HUES48 (cell line): ENCODE results near the gene IL3.

Experiments used
- H3K27ac ChIP-seq: one replicate; pipeline ENCODE4 v1.7.0; 2013; ENCODE audit warnings: low read depth, low read length, inconsistent platforms
- H3K27me3 ChIP-seq: 2 replicates; pipeline ENCODE4 v1.6.1; 2013; ENCODE audit warnings: mild to moderate bottlenecking, low read length; ENCODE audit not compliant: control insufficient read depth, insufficient read depth
- H3K36me3 ChIP-seq: 2 replicates; pipeline ENCODE4 v1.6.1; 2013; ENCODE audit warnings: low read length; ENCODE audit not compliant: control insufficient read depth, insufficient read depth
- H3K4me1 ChIP-seq: 2 replicates; pipeline ENCODE4 v1.6.1; 2013; ENCODE audit warnings: mild to moderate bottlenecking, low read length; ENCODE audit not compliant: control insufficient read depth, insufficient read depth
- H3K4me3 ChIP-seq: 2 replicates; pipeline ENCODE4 v1.5.1; 2013; ENCODE audit warnings: mild to moderate bottlenecking, low read depth, low read length
- H3K9ac ChIP-seq: 2 replicates; pipeline ENCODE4 v1.6.1; 2013; ENCODE audit warnings: mild to moderate bottlenecking, low read depth, low read length, moderate library complexity
- H3K9me3 ChIP-seq: 2 replicates; pipeline ENCODE4 v1.6.1; 2013; ENCODE audit warnings: low read length; ENCODE audit not compliant: control insufficient read depth, insufficient read depth

Gene IL3

DNA sequence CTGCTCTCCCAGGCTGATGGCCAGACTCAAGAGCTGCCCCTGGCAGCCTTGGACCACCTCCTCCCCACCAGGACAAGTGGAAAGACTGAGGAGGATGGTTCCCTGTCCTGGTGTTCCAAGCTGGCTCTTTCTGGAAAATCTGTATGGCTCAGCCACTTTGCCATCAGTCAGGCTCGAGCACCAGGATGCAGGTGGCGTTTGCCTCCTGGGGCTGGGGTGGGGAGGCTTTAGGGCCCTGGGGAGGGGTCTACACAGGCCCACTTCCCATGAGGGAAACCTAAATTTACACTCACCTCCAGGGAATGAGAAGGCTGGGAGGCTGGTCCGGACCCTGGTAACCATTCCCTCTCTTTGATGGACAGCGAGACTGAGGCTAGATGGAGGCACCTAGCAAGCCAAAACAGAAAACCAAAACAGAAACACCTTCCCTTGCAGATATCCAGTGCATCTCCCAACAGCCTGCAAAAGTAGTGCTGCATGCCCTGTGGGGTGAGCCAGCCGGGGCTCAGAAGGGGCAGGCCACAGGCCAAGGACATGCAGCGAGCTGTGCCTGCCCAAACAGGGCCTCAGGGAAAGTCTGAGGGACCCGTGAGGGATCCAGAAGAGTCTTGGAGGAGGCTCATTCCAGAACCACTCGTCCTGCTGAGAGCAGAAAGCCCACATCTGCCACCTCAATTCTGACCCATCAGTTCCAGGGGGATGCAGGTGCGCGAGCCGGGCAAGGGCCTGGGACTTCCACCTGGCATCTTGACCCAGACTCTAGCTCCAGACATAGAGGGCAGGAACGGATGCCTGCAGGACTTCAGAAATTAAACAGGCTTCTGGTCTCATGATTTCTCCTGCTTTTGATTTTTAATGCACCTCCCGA lies 7.7 kb downstream of the IL3 start:
- Histone ChIP-seq H3K9me3 (no peaks in the 10 kb centered on the region), H3K36me3 (no peaks in the 10 kb centered on the region), H3K4me1 (no peaks in the 10 kb centered on the region), H3K4me3 (no peak overlapping the region), H3K27ac (no peak overlapping the region), H3K9ac (no peak overlapping the region), H3K27me3 (no peaks in the 10 kb centered on the region)

- Histone ChIP-seq H3K4me1 (no peaks in the 10 kb centered on the region), H3K36me3 (no peaks in the 10 kb centered on the region), H3K27me3 (no peaks in the 10 kb centered on the region)
These were observed 9.1 kb downstream of the IL3 start for GRCh38 chr5:132069561-132069960.

GRCh38 chr5:132069994-132070393 lies 9.5 kb downstream of the IL3 start:
- no peak overlapping the region for H3K27ac ChIP-seq
- no peak overlapping the region for H3K9ac ChIP-seq
- H3K4me1 ChIP-seq, result no peaks in the 10 kb centered on the region
- H3K36me3 ChIP-seq, result no peaks in the 10 kb centered on the region
- no peaks in the 10 kb centered on the region for H3K9me3 ChIP-seq
- H3K27me3 ChIP-seq, result no peaks in the 10 kb centered on the region
- H3K4me3 ChIP-seq, result no peak overlapping the region

More at GRCh38 chr5:132069561-132069960, 9.1 kb downstream of the IL3 start:
- H3K4me3 ChIP-seq, result no peak overlapping the region
- H3K9ac ChIP-seq, result no peak overlapping the region
- no peaks in the 10 kb centered on the region for H3K9me3 ChIP-seq
- H3K27ac ChIP-seq, result no peak overlapping the region

GRCh38 chr5:132070460-132071337 lies 10.2 kb downstream of the IL3 start:
- no peak overlapping the region for H3K9ac ChIP-seq
- no peaks in the 10 kb centered on the region for H3K4me1 ChIP-seq
- H3K36me3 ChIP-seq, result no peaks in the 10 kb centered on the region
- no peak overlapping the region for H3K27ac ChIP-seq
- H3K4me3 ChIP-seq, result no peak overlapping the region
- no peaks in the 10 kb centered on the region for H3K9me3 ChIP-seq
- no peaks in the 10 kb centered on the region for H3K27me3 ChIP-seq

- no peaks in the 10 kb centered on the region for H3K36me3 ChIP-seq
- H3K9me3 ChIP-seq, result no peaks in the 10 kb centered on the region
- no peaks in the 10 kb centered on the region for H3K4me1 ChIP-seq
- no peaks in the 10 kb centered on the region for H3K27me3 ChIP-seq
- H3K27ac ChIP-seq, result no peak overlapping the region
- no peak overlapping the region for H3K9ac ChIP-seq
- H3K4me3 ChIP-seq, result no peak overlapping the region
These were observed 10.9 kb downstream of the IL3 start for GRCh38 chr5:132071338-132071707.

DNA sequence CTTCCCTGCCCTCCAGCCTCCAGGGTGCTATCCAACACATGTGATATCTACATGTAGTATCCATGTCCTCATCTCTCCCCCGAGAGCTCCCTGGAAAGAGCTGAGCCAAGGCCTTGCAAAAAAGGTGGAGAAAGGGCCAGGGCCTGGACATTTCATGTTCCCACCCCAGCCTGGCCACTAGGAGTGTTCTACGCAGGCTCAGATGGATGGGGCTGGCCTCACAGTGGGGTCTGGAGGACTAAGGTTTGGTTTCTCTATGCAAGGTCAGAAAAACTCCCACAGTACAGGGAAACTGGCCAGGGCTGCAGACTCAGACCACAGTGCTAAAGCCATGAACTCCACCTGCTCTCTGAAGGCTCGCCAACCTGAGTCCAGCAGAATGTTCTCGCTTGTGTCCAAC lies 11.6 kb downstream of the IL3 start:
- Histone ChIP-seq H3K4me1 (no peaks in the 10 kb centered on the region), H3K9me3 (no peaks in the 10 kb centered on the region), H3K27ac (no peak overlapping the region), H3K36me3 (no peaks in the 10 kb centered on the region), H3K4me3 (no peak overlapping the region), H3K27me3 (no peaks in the 10 kb centered on the region), H3K9ac (no peak overlapping the region)

- no peaks in the 10 kb centered on the region for H3K36me3 ChIP-seq
- no peak overlapping the region for H3K4me3 ChIP-seq
- no peak overlapping the region for H3K9ac ChIP-seq
- H3K9me3 ChIP-seq, result no peaks in the 10 kb centered on the region
- no peaks in the 10 kb centered on the region for H3K4me1 ChIP-seq
- no peak overlapping the region for H3K27ac ChIP-seq
- H3K27me3 ChIP-seq, result no peaks in the 10 kb centered on the region
These were observed 12.1 kb downstream of the IL3 start for GRCh38 chr5:132072528-132072927.

- H3K4me3 ChIP-seq, result no peak within 1 kb of the TSS
- H3K9ac ChIP-seq, result no peak within 1 kb of the TSS
- H3K9me3 ChIP-seq, result no peaks in the 10 kb centered on the region
- H3K27ac ChIP-seq, result no peak within 1 kb of the TSS
- no peaks in the 10 kb centered on the region for H3K36me3 ChIP-seq
- H3K4me1 ChIP-seq, result no peaks in the 10 kb centered on the region
- H3K27me3 ChIP-seq, result no peaks in the 10 kb centered on the region
These were observed 13.0 kb downstream of the IL3 start, which contains the start of gene CSF2 for GRCh38 chr5:132073231-132074013. TSS of gene CSF2 (plus strand) at chr5:132073789. CDS start at chr5:132073824, 35 bp downstream.

- no peak overlapping the region for H3K9ac ChIP-seq
- H3K9me3 ChIP-seq, result no peaks in the 10 kb centered on the region
- H3K4me1 ChIP-seq, result no peaks in the 10 kb centered on the region
- H3K27ac ChIP-seq, result no peak overlapping the region
- no peaks in the 10 kb centered on the region for H3K36me3 ChIP-seq
- H3K4me3 ChIP-seq, result no peak overlapping the region
- H3K27me3 ChIP-seq, result no peaks in the 10 kb centered on the region
These were observed 13.8 kb downstream of the IL3 start for GRCh38 chr5:132074091-132074771.
